SW480 (cell line): Measurements from ENCODE around the gene MEF2C.

Experiments used
- DNase-seq: peaks from one replicate; pipeline ENCODE4 v3.0.0-alpha.2; 2016; ENCODE audit warnings: low spot score

Gene MEF2C

GRCh38 chr5:88758184-88758583 is 124.8 kb downstream of the MEF2C start:
- no peak for DNase-seq

- DNase-seq, result no peak
Measured at GRCh38 chr5:88756953-88757352, 126.0 kb downstream of the MEF2C start.

- DNase-seq, result no peak
Measured at GRCh38 chr5:88748666-88749065, 134.3 kb downstream of the MEF2C start.

- DNase-seq, result no peak
Measured at GRCh38 chr5:88746438-88746882, 136.5 kb downstream of the MEF2C start.

GRCh38 chr5:88745093-88745696 is 137.8 kb downstream of the MEF2C start:
- DNase-seq, result no peak

- DNase-seq, result no peak
Measured at GRCh38 chr5:88743231-88743834, 139.7 kb downstream of the MEF2C start.

- DNase-seq, result no peak
Measured at GRCh38 chr5:88741964-88742363, 141.0 kb downstream of the MEF2C start.

GRCh38 chr5:88740604-88741185 is 142.3 kb downstream of the MEF2C start:
- DNase-seq, result no peak

GRCh38 chr5:88736494-88736893 is 146.5 kb downstream of the MEF2C start:
- no peak for DNase-seq

- DNase-seq, result no peak
Measured at GRCh38 chr5:88734983-88735382, 148.0 kb downstream of the MEF2C start.

GRCh38 chr5:88734191-88734640 is 148.8 kb downstream of the MEF2C start:
- DNase-seq, result no peak

- DNase-seq, result no peak
Measured at GRCh38 chr5:88732862-88733261, 150.1 kb downstream of the MEF2C start.

- no peak for DNase-seq
Measured at GRCh38 chr5:88732181-88732633, 150.8 kb downstream of the MEF2C start.

GRCh38 chr5:88729829-88730182 is 153.2 kb downstream of the MEF2C start:
- no peak for DNase-seq

- peak; percentile 66 for DNase-seq
Measured at GRCh38 chr5:88729084-88729828, 153.7 kb downstream of the MEF2C start.

GRCh38 chr5:88727705-88728313 is 155.2 kb downstream of the MEF2C start:
- peak; percentile 12 for DNase-seq

- no peak for DNase-seq
Measured at GRCh38 chr5:88725454-88725853, 157.5 kb downstream of the MEF2C start.

GRCh38 chr5:88724201-88724600 is 158.8 kb downstream of the MEF2C start:
- DNase-seq, result peak; percentile 29

- DNase-seq, result no peak
Measured at GRCh38 chr5:88722546-88723073, 160.4 kb downstream of the MEF2C start.

- DNase-seq, result no peak
Measured at GRCh38 chr5:88719434-88719833, 163.6 kb downstream of the MEF2C start.

- no peak for DNase-seq
Measured at GRCh38 chr5:88718736-88719135, 164.2 kb downstream of the MEF2C start.

- no peak for DNase-seq
Measured at GRCh38 chr5:88716101-88716500, 166.9 kb downstream of the MEF2C start.
